CD4-positive, alpha-beta T cell treated with Interferon gamma for 1 hour (primary cell): ENCODE results near the gene TBX4.
A peak's percentile ranks its signal among the peaks of the same experiment; 100 is the strongest.

ENCODE experiments used
- DNase-seq: peaks from one replicate; pipeline ENCODE4 v3.0.0-alpha.2; 2020

Gene TBX4

DNA sequence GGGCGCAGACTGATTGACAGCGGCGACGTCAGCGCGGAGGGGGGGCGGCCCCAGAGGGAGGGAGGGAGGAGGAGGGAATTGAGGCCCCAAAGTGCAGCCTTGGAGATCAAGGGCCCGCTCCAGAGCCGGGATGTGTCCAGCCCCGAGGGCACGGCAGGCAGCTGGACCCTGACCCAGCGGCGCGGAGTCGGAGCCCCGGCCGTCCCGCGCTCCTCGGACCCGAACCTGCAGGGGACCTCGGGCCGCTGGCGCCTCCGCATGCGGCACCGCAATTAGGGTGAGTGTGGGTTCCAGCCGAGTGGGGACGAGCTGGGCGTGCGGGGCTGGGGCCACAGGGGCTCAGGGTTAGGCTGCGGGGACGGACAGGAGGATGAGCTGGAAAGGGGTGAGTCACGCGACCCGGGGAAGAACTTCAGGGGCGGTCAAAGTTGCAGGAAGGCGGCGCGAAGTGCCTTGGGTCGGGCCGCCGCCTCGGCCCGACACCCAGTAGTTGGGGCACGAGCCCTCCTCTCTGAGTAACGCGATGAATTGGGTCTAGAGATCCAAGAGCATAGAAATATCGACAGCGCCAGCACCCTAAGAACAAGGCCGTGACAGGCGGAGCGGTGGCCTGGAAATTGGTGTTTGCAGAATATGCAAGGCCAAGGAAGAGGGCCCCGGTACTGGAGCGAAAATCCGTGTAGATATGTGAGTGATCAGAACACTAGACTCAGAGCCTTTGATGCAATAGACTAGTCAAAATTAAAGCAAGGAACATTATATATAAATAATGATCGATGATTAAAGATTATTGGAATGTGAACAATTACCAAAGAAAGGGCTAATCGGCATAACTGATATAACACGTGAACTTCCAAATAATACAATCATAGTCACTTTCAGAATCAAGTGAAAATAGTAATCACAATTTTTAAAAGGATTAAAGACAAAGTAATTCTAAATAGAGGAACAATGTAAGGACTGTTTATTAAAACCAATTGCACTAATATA, at the start of gene TBX4:
Gene TBX4, plus strand, starts transcription at position 122 of the 990 bp plus-strand sequence. CDS start 4,069 bp downstream, outside the sequence.
- no peak for DNase-seq

GRCh38 chr17:61402978-61403800, 49.0 kb upstream of the TBX4 start:
- no peak for DNase-seq

DNA sequence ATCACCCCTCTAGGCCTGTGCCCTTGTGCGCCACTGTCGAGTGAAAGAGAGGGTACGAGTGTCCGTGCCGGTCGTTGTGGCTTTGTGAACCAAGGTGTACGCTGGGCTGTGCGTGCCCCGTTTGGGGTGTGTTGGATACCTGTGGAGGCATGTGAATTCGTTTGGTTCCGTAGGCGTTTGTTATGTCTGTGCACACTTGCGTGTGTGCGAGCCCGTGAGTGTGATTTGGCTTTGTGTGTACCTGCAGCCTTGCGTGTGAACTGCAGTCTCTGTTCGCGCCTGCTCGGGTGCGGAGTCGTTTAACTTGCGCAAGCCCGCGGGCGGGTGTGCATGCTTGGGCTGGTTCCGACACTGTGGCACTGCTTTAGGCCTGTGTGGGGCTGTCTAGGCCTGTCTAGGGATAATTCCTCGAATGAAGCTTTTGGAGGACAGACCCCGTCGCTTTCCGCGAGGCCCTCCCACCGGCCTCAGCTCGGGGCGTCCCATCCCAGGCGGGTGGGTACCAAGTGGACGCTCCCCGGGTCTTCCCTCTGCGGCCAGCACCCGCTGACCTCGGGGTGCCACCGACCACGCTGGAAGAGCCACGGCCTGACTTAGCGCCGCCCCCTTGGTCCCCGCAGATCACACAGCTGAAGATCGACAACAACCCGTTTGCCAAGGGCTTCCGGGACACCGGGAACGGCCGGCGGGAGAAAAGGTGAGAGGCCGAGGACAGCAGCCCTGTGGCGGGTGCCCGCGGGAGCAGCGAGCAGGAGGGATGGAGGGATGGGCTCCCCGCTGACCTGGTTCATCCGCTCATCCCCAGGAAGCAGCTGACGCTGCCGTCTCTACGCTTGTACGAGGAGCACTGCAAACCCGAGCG, 48.2 kb upstream of the TBX4 start:
- DNase-seq, result no peak

DNA sequence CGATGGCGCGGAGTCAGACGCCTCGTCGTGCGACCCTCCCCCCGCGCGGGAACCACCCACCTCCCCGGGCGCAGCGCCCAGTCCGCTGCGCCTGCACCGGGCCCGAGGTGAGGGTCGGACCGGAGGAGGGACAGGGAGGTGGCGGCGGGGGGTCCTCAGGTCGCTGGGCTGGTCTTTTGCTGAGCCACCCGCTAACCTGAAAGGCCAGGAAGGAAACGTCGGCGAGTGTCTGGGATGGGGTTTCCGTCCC, 47.6 kb upstream of the TBX4 start:
- DNase-seq, result no peak

GRCh38 chr17:61404913-61405685, 47.1 kb upstream of the TBX4 start:
- DNase-seq, result no peak

- no peak for DNase-seq
These were observed 46.3 kb upstream of the TBX4 start for GRCh38 chr17:61405686-61406536.

DNA sequence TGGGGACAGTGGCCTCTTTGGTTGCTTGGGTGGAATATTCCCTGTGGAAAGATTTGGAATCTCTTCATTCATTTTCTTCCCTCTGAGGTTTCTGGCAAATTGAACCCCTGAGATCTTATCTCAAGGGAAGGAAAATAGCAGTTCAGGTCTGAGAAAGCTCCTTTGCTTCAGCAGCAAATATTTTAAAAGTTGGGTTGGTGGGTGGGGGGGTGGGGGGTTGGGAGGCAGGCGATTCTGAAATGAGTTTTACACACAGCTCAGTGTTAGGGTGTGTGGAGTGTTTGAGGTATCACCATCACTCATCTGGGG, 45.7 kb upstream of the TBX4 start:
- no peak for DNase-seq

- DNase-seq, result no peak
These were observed 45.0 kb upstream of the TBX4 start for GRCh38 chr17:61406971-61407911.

DNA sequence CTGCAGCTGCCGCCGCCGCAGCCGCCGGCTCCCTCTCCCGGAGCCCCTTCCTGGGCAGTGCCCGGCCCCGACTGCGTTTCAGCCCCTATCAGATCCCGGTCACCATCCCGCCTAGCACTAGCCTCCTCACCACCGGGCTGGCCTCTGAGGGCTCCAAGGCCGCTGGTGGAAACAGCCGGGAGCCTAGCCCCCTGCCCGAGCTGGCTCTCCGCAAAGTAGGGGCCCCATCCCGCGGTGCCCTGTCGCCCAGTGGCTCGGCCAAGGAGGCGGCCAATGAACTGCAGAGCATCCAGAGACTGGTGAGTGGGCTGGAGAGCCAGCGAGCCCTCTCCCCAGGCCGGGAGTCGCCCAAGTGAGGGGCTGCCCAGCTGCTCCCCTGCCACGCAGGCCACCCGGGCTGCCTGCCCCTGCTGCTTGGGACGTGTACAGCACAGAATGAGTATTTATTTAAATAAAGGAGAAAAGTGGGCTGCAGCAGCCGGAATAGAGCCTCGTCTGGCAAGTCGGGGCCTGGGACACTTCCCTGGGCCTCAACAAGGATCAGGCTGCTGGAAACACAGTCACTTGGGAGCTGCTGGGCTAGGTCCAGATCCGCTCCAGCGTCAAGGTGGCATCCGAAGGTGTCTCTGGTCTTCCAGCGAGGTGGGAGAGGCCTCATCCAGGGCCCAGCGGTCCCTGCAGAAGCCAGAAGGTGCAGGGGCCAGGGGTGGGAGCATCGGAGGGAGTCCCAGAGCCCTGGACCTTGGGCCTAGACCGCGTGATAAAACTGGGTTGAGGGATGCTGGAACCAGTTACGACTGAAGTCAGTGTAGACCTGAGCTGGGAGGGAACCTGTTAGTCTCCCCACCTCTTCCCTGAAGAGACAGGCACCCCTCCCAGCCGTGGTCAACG, 43.8 kb upstream of the TBX4 start:
- no peak for DNase-seq

DNA sequence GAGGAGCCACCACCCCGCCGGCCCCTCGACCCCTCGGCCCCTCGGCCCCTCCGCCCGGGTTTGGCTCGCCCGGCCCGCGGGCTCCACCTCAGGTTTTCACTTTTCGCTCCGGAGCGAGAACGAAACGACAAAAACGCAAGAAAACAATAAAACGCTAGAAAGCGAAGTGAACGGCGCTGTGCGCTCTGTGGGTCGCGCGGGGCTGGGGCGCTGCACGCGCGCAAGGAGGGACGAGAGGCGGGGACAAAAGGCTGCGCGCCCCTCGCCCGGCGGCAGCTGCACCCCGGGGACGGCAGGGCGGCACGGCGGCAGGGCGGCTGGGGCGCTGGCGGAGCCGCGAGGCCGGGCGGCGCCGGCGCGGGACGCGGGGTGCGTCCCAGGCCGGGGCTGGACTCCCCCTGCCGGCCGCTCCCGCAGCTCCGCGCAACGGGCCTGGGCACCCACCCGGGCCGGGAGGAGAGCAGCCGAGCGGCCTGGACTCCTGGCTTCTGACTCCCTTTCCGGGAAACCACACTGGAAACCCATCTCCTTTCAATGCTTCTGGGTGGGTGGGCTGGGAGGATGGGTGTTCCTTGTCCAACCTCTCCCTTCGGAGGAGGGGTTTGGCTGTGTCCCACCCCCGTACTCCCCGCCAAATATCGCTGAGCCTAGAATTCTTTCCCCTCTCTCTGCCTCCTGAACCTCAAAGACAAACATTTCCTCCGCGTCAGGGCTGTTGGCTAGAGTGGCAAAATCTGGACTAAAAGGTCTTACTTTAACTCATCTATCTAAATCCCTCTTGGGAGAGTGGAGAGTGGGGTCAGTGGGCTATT, 42.7 kb upstream of the TBX4 start:
- DNase-seq, result peak; percentile 37

DNA sequence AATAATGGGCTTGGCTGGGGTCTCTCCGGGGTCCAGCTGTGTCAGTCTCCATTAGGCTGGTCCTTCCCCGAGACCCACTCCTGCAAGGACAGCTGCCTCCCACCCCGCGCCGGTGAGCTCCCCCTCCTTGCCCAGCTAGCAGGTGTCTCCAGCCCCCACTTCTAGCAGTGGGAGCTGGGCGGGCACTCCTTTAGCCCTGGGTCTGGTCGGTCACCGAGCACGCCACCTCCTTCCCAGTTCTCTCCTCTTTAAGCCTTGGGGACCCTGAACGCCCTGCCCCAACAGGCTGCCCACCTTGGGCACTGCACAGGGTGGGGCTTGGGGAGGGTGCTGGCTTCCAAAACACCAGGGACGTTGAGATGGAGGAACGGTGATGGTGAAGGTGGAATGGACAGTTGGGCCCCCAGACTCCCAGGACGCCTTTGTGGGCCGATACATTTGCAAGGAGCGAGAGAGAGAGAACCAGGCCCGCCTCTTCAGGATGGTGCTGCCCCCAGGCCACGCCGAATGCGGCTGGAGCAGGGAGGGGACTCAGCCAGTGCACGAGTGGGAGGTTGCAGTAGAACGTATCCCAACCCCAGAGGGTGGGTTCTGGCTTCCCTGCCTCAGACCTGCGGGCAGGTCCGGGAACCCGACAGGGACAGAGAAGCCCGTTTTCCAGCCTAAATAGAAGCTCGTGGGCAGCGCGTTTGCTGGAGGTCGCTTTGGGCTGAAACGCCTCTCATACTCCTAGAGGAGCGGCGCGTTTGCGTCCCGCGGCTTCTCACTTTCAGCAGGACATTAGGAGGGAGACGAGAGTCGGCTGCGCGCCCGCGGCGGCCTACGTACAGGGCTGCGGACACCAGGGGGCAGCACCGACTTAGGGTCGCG, 41.8 kb upstream of the TBX4 start:
- peak; percentile 68 for DNase-seq

- DNase-seq, result no peak
These were observed 41.3 kb upstream of the TBX4 start for GRCh38 chr17:61411011-61411260.

- no peak for DNase-seq
These were observed 40.7 kb upstream of the TBX4 start for GRCh38 chr17:61411261-61412142.

GRCh38 chr17:61412143-61412859, 39.9 kb upstream of the TBX4 start:
- peak; percentile 69 for DNase-seq

- no peak for DNase-seq
These were observed 39.2 kb upstream of the TBX4 start for GRCh38 chr17:61412860-61413660.
